Measurements from ENCODE around the gene FBXO2. TPM values are rescaled to one million over a fixed set of nuclear protein-coding genes. Genes with fewer than 3 reads are reported as not detected.

Gene FBXO2
- total and polyA plus RNA-seq, 2 experiments from 2014 or later: 20.9 to 28.3 TPM

DNA sequence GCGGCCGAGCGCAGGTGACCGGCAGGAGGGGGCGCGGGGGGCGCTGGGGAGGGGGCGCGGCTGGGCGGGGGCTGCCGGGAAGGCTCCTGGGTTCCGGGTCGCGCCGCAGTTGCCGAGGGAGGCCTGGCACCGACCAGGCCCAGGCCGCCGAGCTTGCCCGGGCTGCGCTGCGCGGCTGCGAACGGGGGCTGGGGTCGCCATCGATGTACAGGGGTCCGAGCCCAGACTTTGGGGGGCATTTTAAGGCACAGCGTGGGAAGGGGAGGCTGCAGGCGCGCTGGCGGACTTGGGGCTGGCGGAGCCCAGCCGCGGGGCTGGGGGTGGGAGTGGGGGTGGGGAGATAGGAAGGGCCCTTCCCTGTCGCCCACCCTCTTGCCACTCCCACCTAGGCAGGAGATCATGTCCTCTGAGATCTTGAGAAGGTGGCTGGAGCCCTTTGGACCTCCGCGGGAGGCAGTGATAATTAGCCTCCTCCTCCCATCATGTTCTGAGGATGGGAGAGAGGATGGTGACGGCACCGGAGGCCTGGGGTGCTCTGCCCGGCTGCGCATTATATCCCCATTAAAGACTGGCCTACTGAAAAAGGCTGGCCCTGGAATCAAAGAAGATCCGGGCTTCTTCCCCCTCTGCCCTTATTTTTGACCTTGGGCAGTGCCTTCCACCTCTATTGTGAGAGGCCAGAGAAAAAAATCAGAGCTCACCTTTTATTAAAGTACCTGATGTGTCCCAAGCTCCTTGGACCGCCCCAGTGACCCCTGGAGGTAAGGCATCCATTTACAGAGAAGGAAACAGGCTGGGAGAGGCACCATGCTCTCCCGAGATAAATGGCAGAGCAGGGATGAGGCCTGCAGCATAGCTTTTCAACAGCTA lies 945 bp upstream of the FBXO2 start:
- TF ChIP-seq, protein P1, sequence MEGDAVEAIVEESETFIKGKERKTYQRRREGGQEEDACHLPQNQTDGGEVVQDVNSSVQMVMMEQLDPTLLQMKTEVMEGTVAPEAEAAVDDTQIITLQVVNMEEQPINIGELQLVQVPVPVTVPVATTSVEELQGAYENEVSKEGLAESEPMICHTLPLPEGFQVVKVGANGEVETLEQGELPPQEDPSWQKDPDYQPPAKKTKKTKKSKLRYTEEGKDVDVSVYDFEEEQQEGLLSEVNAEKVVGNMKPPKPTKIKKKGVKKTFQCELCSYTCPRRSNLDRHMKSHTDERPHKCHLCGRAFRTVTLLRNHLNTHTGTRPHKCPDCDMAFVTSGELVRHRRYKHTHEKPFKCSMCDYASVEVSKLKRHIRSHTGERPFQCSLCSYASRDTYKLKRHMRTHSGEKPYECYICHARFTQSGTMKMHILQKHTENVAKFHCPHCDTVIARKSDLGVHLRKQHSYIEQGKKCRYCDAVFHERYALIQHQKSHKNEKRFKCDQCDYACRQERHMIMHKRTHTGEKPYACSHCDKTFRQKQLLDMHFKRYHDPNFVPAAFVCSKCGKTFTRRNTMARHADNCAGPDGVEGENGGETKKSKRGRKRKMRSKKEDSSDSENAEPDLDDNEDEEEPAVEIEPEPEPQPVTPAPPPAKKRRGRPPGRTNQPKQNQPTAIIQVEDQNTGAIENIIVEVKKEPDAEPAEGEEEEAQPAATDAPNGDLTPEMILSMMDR (IDR thresholded peaks at IDR 0.05; ENCODE audit: low read depth, low read length): no peak
- no peaks in the 10 kb centered on the region for H3K9me3 ChIP-seq (ENCODE audit: low read depth)
- H3K27ac ChIP-seq: no peak overlapping the region
- H3K4me3 ChIP-seq: peak overlapping the region; percentile 65
- no peak for DNase-seq (ENCODE audit: low read depth in 1 of 2, low spot score in 1 of 2)
- peaks cover 16% of the 10 kb centered on the region for H3K27me3 ChIP-seq
- peaks cover 15% of the 10 kb centered on the region for H3K36me3 ChIP-seq
- H3K4me1 ChIP-seq (ENCODE audit: low read depth): peaks cover 6% of the 10 kb centered on the region

DNA sequence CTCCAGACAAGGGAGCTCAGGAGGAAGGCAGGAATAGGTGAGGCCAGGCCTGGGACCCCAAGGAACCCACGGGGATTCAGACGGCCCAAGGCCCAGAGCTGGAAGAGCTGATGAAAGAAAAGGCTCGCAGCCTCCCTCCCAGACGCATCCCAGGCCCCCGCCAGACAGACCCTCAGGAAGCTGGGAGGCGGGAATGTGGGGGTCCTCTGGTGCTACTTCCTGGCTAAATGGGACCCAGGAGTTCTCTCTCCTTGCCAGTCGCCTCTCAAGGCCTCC lies 430 bp downstream of the FBXO2 start:
- peaks cover 22% of the 10 kb centered on the region for H3K27me3 ChIP-seq
- peak overlapping the region; percentile 65 for H3K4me3 ChIP-seq
- H3K9me3 ChIP-seq (ENCODE audit: low read depth): no peaks in the 10 kb centered on the region
- H3K36me3 ChIP-seq: peaks cover 6% of the 10 kb centered on the region
- no peak overlapping the region for H3K27ac ChIP-seq
- TF ChIP-seq, protein P1 (IDR thresholded peaks at IDR 0.05; ENCODE audit: low read depth, low read length): no peak
- DNase-seq (ENCODE audit: low read depth in 1 of 2, low spot score in 1 of 2): no peak
- H3K4me1 ChIP-seq (ENCODE audit: low read depth): peaks cover 6% of the 10 kb centered on the region

DNA sequence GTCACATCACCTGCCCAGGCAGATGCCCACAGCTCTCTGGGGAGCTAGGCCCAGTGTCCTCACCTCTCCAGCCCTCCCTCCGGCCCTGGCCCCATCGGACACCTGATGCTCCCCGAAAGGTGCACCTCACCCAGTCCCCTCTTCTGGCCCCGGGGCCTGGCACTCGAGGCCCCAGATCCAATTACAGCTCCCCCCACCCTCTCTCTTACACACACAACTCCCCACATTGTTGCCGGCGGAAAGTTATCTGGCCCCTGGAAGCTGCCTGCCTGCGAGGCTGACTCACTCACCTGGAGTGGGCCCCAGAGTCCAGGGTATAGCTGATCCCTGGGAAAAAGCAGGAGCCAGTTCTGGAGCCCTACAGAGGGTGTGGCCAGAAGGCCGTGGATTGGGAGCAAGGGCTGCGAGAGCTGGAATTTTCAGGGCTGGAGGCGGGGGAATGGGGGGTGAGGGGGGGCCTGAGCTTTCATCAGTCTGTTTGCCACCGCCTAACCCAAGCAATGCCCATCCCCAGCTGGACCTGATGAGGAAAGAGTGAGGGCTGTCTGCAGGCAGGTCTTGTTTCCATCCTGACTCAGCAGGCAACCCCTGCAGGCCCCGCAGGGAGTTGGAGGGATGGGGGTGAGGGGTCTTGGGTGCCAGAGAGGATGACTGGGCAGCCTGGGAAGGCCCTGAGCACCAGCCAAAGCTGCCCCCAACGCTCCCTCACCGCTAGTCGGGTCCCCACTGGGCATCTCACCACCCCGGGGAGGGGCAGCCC lies 948 bp downstream of the FBXO2 start:
- Histone ChIP-seq H3K27me3 (peaks cover 22% of the 10 kb centered on the region), H3K27ac (no peak overlapping the region), H3K4me1 (ENCODE audit: low read depth) (peaks cover 6% of the 10 kb centered on the region), H3K36me3 (peaks cover 6% of the 10 kb centered on the region), H3K4me3 (no peak overlapping the region), H3K9me3 (ENCODE audit: low read depth) (no peaks in the 10 kb centered on the region)
- no peak for DNase-seq (ENCODE audit: low read depth in 1 of 2, low spot score in 1 of 2)
- TF ChIP-seq, protein P1 (IDR thresholded peaks at IDR 0.05; ENCODE audit: low read depth, low read length): no peak

DNA sequence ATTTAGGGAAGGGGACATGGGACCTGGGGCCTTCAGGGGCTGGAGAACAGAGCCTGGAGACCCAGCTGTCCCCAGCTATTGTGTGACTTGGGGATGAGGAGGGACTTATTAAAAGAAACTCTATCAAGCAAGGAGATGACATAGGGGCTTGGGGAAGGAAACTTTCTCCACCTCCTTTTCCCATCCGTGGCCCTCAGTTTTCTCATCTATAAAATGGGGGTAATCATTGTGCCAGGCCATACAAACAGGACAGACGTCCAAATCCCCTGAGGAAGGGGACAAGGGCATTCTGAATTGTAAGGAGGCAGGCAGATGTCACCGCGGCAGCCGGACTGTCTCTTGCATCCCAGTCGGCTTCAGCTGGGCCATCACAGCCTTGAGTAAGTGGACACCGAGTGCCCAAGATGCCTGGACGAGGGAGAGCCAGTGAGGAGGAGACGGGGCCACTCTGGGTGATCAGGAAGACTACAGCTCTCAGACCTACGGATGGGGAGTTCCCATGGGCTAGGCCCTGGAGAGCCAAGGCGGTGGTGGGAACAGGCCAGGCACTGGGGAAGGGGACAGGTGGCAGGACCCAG lies 1.9 kb downstream of the FBXO2 start:
- no peak overlapping the region for H3K4me3 ChIP-seq
- no peak overlapping the region for H3K27ac ChIP-seq
- no peak for DNase-seq (ENCODE audit: low read depth in 1 of 2, low spot score in 1 of 2)
- peaks cover 6% of the 10 kb centered on the region for H3K4me1 ChIP-seq (ENCODE audit: low read depth)
- H3K9me3 ChIP-seq (ENCODE audit: low read depth): no peaks in the 10 kb centered on the region
- peaks cover 4% of the 10 kb centered on the region for H3K36me3 ChIP-seq
- TF ChIP-seq, protein P1 (IDR thresholded peaks at IDR 0.05; ENCODE audit: low read depth, low read length): no peak
- peaks cover 22% of the 10 kb centered on the region for H3K27me3 ChIP-seq

DNA sequence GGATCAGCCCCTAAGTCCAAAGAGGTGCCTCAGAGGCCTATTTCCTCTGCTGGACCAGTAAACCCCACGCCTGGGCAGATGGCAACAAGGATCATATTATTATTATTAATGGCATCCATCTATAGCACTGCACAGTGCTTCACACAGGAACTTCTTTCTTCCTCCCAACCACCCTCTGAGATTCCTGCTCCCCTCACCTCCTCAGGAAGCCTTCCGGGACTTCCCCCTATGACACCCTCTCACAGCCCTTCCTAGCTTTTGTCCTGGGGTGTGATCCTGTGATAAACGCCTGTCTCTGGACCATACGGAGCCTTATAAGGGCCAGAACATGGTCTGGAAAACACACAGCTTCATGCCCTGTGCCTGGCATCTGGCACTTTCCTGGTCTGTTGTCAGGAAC lies 3.2 kb downstream of the FBXO2 start:
- H3K36me3 ChIP-seq: no peaks in the 10 kb centered on the region
- peaks cover 22% of the 10 kb centered on the region for H3K27me3 ChIP-seq
- peaks cover 6% of the 10 kb centered on the region for H3K4me1 ChIP-seq (ENCODE audit: low read depth)
- DNase-seq (ENCODE audit: low read depth in 1 of 2, low spot score in 1 of 2): no peak
- no peaks in the 10 kb centered on the region for H3K9me3 ChIP-seq (ENCODE audit: low read depth)
- no peak overlapping the region for H3K27ac ChIP-seq
- TF ChIP-seq, protein P1 (IDR thresholded peaks at IDR 0.05; ENCODE audit: low read depth, low read length): no peak
- H3K4me3 ChIP-seq: no peak overlapping the region
